SIG-M5 (cell line): ENCODE results near the gene SCMH1.
"Not testable (repeated sequence)": the region's sequence is repeated elsewhere in the genome, so short reads cannot be mapped to it uniquely, and the experiment has no call there.

Experiments used
- DNase-seq: peaks from one replicate; lab custom pipeline; 2025; lab: John Stamatoyannopoulos, UW

The SCMH1 gene

GRCh38 chr1:41211608-41212007, 30.5 kb downstream of the SCMH1 start:
- DNase-seq = not testable (repeated sequence)

GRCh38 chr1:41207053-41207452, 35.1 kb downstream of the SCMH1 start:
- DNase-seq = not testable (repeated sequence)

- DNase-seq = no peak
Measured at GRCh38 chr1:41200728-41201127, 41.4 kb downstream of the SCMH1 start.

- DNase-seq = no peak
Measured at GRCh38 chr1:41199375-41199774, 42.7 kb downstream of the SCMH1 start.

- DNase-seq = no peak
Measured at GRCh38 chr1:41192456-41193178, 49.5 kb downstream of the SCMH1 start.

GRCh38 chr1:41184446-41184845, 57.7 kb downstream of the SCMH1 start:
- DNase-seq = no peak

- DNase-seq = not testable (repeated sequence)
Measured at GRCh38 chr1:41178230-41178629, 63.9 kb downstream of the SCMH1 start.

GRCh38 chr1:41175546-41175945, 66.6 kb downstream of the SCMH1 start:
- no peak for DNase-seq

- DNase-seq = no peak
Measured at GRCh38 chr1:41174170-41174569, 67.9 kb downstream of the SCMH1 start.

- DNase-seq = no peak
Measured at GRCh38 chr1:41173651-41174050, 68.5 kb downstream of the SCMH1 start.

- no peak for DNase-seq
Measured at GRCh38 chr1:41171266-41171874, 70.7 kb downstream of the SCMH1 start.

- DNase-seq = no peak
Measured at GRCh38 chr1:41169799-41170180, 72.3 kb downstream of the SCMH1 start.

GRCh38 chr1:41169066-41169798, 72.9 kb downstream of the SCMH1 start:
- DNase-seq = no peak

GRCh38 chr1:41167667-41168066, 74.4 kb downstream of the SCMH1 start:
- no peak for DNase-seq

- DNase-seq = no peak
Measured at GRCh38 chr1:41164727-41165126, 77.4 kb downstream of the SCMH1 start.

GRCh38 chr1:41162441-41162840, 79.7 kb downstream of the SCMH1 start:
- no peak for DNase-seq

- no peak for DNase-seq
Measured at GRCh38 chr1:41161846-41162245, 80.3 kb downstream of the SCMH1 start.

- no peak for DNase-seq
Measured at GRCh38 chr1:41160498-41161110, 81.5 kb downstream of the SCMH1 start.

GRCh38 chr1:41158966-41159365, 83.1 kb downstream of the SCMH1 start:
- DNase-seq = no peak

GRCh38 chr1:41158147-41158875, 83.8 kb downstream of the SCMH1 start:
- no peak for DNase-seq

- DNase-seq = no peak
Measured at GRCh38 chr1:41155105-41155504, 87.0 kb downstream of the SCMH1 start.

- no peak for DNase-seq
Measured at GRCh38 chr1:41153750-41154274, 88.3 kb downstream of the SCMH1 start.
